HG03196 (cell line): Measurements from ENCODE around the gene TTC29.
A peak's percentile ranks its signal among the peaks of the same experiment; 100 is the strongest.

ENCODE experiments used
- ATAC-seq: cut with Tn5 transposase; IDR thresholded peaks from one replicate; pipeline ENCODE4 v1.9.1; 2021; ENCODE audit not compliant: unreplicated experiment

The TTC29 gene

DNA sequence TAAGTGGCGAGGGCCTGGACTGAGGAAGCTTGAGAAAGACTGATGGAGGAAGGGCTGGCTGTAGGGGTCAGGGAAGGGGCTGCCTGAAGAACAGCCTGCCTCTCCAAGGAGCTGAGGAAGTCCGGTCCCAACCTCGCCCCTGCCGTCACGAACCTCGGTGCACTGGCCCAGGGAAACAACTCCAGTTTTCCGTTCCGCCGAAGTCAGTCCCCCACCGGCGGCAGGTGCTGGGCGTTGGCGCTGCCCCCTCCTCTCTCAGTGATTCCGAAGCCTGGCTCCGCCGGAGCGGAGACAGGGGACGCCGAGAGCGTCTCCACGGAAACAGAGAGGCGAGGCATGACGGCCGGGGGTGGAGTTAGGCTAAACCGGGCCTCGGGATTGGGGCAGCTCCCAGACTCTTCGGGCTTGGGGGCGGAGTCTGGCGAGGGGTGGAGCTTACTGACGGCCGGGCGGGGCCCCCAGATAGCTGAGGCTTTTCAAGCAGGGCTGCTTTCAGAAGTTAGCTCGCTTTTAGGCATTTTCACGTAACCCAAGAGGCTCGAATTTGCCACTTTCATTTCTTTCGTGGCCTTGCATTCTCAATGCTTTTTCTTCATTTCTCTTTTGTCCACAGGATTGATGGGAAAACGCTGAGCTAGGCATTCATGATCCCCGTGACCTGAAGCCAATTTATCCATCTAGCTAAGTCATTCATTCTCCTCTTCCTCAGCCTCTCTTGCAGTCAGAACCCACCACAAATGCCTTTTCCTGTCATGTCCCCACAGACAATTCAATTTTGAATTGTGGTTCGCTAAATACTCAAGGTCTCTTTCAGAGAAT lies at the start of gene TTC29:
TSS of gene TTC29 (minus strand) at position 309 of the 819 bp plus-strand sequence. CDS start 5,969 bp downstream, outside the sequence.
- peak; percentile 100 for ATAC-seq

DNA sequence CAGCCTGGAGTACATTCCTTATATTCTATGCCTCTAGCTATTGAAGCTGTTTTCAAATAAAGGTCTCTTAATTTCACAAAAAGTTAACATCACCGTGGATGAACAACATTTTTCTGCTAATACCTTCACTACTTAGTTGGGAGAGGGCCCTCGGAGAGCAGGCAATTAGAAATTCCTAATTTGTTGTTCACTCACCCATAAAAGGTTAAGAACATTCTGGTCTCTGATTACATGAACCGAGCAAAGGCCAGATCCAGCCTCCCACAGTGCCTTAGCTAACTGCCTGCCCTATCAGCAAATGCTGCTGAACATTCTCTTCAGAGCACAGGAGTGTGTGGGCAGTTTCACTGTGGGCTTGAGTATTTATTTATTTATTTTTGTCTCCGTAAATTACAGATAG lies 36.0 kb upstream of the TTC29 start:
- ATAC-seq, result no peak

DNA sequence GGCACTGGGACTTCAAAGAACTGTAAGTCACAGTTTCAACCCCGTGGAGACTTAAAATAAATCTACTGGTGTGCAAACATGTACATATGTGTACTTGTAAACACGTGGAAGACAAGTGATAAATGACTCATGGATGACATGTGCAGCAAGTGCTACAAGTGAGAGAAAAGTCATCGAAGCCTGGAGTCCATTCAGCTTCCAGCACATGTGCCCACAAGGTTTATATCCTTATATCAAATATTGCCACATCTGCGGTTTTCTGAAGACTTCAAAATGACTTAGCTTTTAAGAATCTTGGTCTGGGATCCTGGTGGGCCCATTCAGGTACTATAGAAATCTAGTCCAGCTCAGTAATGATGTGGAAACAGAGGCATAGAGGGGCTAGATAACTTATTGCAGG lies 33.0 kb upstream of the TTC29 start:
- ATAC-seq, result no peak

- ATAC-seq, result no peak
Observed at GRCh38 chr4:146976145-146976544, 30.5 kb upstream of the TTC29 start.

GRCh38 chr4:146975527-146975926 lies 29.9 kb upstream of the TTC29 start:
- ATAC-seq, result no peak

- ATAC-seq, result no peak
Observed at GRCh38 chr4:146975036-146975435, 29.4 kb upstream of the TTC29 start.

DNA sequence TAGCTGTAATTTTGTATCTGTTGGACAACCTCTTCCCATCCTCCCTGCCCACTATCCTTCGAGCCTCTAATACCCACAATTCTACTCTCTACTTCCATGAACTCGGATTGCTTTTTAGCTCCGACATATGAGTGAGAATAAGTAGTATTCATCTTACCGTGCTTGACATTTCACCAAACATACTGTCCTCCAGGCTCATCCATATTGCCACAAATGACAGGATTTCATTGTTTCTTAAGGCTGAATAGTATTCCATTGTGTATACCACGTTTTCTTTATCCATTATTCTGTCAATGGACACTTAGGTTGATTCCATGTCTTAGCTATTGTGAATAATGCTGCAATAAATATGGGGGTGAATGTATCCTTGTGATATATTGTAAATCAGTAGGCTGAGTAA lies 26.4 kb upstream of the TTC29 start:
- ATAC-seq, result no peak

- no peak for ATAC-seq
Observed at GRCh38 chr4:146969126-146969525, 23.5 kb upstream of the TTC29 start.

- ATAC-seq, result no peak
Observed at GRCh38 chr4:146960634-146961033, 15.0 kb upstream of the TTC29 start.

DNA sequence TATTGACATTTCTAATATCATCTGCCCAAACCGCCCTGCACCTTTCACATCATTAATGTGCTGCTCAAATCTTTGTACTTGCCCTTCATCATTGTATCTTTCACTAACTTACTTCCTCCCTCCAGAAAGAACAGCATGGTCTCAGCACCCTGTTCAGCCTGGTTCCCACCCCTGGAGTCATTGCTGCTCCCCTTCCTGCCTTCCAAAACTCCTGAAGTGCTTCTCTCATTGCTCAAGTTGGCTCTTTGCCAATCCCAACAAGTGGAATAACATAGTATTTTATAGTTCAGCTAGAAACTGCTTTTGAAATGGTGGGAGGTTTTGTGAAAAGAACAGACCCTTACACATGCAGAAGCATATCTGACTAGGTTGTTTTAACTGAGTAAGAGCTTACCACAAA lies 14.0 kb upstream of the TTC29 start:
- ATAC-seq, result no peak

DNA sequence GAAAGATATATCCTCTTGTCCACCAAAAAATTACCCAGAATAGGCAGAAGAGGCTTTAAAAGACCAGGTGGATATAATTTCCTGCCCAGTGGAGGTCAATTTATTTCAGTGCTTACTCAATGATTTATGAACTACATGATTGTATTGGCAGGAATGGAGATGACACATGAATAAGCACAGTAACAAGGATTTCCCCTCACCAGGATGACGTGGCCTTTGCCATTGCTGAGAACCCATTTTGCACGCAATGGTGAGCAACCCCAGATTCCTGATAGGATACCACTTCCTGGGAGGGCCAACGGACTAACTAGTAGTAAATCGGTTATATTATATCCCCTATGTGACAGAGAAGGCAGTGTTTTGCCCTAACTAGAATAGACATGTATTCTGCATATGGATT lies 11.6 kb upstream of the TTC29 start:
- no peak for ATAC-seq

GRCh38 chr4:146952896-146953295 lies 7.2 kb upstream of the TTC29 start:
- ATAC-seq, result no peak

DNA sequence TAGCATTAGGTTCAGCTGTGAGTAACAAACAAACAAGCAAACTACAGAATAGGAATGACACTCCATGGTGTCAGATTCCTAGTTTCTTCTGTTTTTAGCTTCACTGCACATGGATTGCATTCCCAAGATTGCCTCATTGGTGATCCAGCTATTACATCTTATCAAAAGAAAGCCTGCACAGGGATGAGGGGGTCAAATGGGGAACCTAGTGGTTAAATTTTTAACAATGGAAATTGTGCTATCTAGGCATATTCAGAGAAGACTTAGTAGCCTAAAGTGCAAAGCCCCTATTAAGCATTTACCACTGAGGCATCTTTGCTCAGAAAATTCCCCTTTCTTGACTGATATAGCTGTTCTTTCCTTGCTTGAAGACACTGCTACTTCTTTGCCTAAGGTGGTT lies 3.9 kb upstream of the TTC29 start:
- ATAC-seq, result no peak

DNA sequence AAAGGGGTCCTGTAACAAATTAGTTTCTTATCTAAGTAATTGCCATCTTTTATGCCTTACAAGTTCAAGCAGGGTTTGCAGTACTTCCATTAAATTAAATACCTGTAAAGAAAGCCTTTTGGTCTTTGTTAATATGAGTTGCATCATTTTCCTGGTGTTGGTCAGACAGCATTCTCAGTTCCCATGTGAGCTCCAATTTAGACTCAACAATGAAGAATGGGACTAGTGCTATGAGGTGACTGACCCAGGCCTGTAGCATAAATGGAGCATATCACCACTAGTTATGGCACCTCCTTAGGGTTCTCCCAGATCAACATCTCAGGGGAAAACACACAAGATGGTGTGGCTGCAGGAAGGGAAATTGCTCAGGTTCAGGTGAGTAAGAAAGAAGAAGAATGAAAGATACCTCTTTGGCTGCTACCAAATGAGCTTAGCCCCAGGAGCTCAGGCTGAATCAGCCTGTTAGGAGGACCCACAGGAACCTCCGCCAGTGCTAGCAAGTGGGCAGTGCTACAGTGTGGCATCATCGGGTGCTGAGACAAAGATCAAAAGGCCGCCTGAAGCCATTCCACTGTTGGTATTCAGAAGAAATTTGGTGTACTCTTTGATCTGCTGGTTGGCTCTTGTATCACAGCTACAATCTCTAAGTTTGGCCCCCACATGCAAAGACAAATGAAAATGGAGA lies 1.8 kb downstream of the TTC29 start:
- ATAC-seq, result no peak

GRCh38 chr4:146932116-146932515 lies 13.5 kb downstream of the TTC29 start:
- ATAC-seq, result no peak

DNA sequence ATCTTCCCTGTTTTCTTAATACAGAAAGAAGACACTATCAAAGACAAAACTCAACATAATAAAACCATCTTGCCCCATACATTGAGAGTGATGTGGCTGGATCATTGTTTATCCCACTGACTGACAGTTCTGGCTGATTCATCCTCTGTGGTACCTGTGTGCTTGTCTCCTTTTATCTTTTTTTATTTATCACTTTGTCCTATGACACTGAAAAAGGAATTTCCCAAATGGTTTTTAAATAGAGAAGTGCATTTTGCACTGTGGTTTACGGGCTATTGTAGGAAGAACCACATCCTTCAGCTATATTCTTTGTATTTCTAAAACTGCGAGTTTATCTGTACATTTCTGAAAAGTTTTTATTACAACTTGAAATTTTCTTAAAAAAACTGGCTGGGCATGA lies 15.0 kb downstream of the TTC29 start:
- no peak for ATAC-seq

DNA sequence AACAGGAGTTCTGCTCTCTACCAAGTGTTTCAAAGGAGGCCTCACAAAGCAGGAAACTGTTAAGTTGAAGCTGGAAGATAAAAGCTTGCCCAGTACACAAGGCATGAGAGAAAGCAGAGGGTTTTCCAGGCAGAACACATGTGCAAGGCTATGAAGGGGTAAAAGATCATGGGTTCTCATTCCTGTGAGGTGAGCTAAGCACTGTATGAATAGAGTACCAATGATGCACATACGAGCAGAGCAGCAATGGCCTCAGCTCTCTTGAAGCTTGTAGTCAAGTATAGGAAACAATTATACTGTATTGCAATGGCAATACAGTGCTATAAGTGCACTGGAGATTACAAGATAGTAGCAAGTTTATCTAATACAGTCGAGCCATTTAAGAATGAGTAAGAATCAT lies 18.0 kb downstream of the TTC29 start:
- ATAC-seq, result no peak

DNA sequence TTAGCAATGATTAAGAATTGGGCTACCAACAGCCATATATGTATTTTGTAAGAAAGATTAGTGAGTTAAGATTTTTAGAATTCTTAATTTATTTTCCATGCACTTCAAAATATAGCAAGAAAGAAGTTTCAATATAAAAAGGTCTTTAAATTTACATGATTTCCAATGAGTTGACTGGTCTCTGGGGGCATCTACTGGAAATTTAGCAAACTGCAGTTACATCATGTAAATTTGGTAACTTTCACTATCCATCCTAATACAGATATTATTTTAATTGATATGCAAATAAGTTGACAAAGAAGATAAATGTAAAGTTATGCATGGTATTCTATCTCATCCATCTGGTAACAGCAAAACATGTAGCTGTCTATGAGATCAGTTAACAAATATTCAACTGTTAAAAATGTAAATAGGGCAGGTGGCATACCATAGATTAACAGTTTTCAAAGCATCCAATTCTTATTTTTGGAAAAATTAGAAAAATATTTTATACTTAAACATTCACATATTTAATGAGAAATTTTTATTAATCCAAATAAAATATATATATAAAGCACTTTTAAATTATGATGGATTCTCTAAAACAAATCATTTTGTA lies 29.1 kb downstream of the TTC29 start:
- ATAC-seq, result no peak

DNA sequence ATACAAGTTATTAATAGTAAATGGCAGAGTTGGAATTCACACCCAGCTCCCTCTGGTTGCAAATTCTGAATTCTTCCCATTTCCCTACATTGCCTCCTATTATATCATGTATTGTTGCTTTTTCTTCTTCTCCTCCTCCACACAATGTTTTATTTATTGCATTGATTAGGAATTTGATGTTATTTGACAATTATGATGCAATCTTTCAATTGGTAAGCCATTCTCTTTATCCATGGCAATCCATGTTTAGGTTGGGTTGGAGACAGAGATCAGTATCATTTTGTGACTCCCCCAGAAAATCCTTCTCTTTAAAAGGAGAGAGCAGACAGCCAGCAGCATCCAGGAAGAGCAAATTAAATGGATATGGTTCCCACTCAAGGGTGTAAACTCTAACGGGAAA lies 30.5 kb downstream of the TTC29 start:
- ATAC-seq, result no peak

DNA sequence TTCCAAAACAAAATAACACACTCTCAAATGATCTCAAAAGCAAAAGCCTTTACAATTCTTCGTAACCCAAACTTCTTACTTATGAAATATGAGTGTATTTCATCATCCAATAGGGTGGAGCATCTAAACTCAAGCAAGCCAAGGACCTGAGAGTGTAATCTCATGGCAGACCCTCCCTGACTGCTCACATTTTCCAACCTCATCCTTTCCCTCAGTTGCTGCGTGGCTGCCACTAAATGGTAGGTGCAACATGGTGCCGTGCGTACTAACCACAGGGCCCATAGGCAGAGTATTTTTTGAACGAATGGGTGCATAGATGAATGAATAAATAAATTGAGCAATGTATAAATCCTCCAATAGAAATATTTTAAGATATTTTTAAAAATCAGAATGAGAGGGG lies 45.4 kb downstream of the TTC29 start:
- no peak for ATAC-seq

DNA sequence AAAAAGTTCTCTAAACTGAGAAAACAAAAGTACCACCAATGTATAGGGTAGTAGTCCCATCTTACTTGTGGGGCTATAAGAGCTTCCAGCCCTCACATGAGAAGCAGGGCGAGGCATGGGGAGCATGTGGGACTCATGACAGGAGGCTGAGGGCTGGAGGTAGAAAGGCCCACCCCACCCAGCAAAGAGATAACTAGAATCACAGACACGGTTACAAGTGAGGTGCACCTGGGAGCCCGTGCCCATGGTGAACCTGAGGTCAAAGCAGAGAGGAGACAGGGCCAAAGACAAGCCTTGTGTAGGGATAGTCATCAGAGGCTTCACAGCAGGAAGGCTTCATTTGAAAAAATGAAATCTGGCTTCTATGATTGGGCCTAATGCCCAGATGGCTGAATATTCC lies 55.4 kb downstream of the TTC29 start:
- ATAC-seq, result no peak

- ATAC-seq, result no peak
Observed at GRCh38 chr4:146883070-146883469, 62.6 kb downstream of the TTC29 start.
